ENCODE data around the gene CXCR3.
"Not testable (repeated sequence)": the region's sequence is repeated elsewhere in the genome, so short reads cannot be mapped to it uniquely, and the experiment has no call there.

GRCh38 chrX:71663238-71663637 is 44.9 kb upstream of the CXCR3 start:
- TF ChIP-seq, protein P1, sequence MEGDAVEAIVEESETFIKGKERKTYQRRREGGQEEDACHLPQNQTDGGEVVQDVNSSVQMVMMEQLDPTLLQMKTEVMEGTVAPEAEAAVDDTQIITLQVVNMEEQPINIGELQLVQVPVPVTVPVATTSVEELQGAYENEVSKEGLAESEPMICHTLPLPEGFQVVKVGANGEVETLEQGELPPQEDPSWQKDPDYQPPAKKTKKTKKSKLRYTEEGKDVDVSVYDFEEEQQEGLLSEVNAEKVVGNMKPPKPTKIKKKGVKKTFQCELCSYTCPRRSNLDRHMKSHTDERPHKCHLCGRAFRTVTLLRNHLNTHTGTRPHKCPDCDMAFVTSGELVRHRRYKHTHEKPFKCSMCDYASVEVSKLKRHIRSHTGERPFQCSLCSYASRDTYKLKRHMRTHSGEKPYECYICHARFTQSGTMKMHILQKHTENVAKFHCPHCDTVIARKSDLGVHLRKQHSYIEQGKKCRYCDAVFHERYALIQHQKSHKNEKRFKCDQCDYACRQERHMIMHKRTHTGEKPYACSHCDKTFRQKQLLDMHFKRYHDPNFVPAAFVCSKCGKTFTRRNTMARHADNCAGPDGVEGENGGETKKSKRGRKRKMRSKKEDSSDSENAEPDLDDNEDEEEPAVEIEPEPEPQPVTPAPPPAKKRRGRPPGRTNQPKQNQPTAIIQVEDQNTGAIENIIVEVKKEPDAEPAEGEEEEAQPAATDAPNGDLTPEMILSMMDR (IDR thresholded peaks at IDR 0.05) = not testable (repeated sequence)
- not testable (repeated sequence) for TF ChIP-seq POLR2A (IDR thresholded peaks at IDR 0.05)
